ENCODE data around the gene WDR72. TPM values are rescaled to one million over a fixed set of nuclear protein-coding genes. Genes with fewer than 3 reads are reported as not detected.

WDR72 gene
- polyA plus RNA-seq, 1 donor from 2014 or later: 0.05 TPM

DNA sequence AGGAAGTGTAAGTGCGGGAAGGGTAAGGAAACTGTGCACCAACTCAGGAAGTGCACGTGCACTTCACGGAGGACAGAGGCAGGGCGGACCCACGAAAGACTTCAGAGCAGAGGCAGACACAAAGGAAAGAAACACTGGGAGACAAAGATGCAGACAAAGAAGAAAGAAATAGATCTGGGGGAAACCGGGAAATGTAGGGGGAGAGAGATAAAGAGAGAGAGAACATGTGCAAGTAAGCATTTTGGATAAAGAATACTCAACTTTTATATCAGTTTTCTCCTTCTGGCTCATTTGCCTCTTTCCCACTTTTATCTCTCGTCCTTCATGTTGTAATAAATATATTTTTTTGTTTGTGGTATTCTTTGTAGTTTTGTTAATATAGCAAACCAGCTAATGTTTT lies 204.2 kb downstream of the WDR72 start:
- H3K27me3 ChIP-seq (ENCODE audit: insufficient read depth, low read depth, low read length): no peaks in the 10 kb centered on the region
- no peaks in the 10 kb centered on the region for H3K79me2 ChIP-seq (replicated peaks; ENCODE audit: insufficient read depth, low read length)
- no peak overlapping the region for H3K27ac ChIP-seq (ENCODE audit: low read length)
- H3K36me3 ChIP-seq (ENCODE audit: insufficient read depth, low read length): no peaks in the 10 kb centered on the region
- H3K9me2 ChIP-seq (ENCODE audit: insufficient read depth, low read length): no peaks in the 10 kb centered on the region
- no peak for TF ChIP-seq POLR2AphosphoS5 (IDR thresholded peaks at IDR 0.05)
- no peak for TF ChIP-seq SMC3 (conservative IDR thresholded peaks at IDR 0.05; ENCODE audit: poor library complexity)
- peaks cover under 1% of the 10 kb centered on the region for H3F3A ChIP-seq (ENCODE audit: insufficient read depth, low read length, poor library complexity, severe bottlenecking)
- H3K9ac ChIP-seq (ENCODE audit: low read length): no peak overlapping the region
- H4K20me1 ChIP-seq (ENCODE audit: insufficient read depth): no peaks in the 10 kb centered on the region
- H2AFZ ChIP-seq (ENCODE audit: low read depth, low read length): no peak overlapping the region
- no peaks in the 10 kb centered on the region for H3K9me3 ChIP-seq (ENCODE audit: low read length)
- no peak overlapping the region for H3K4me2 ChIP-seq (ENCODE audit: low read length)
- no peak overlapping the region for H3K4me3 ChIP-seq (ENCODE audit: low read length)

DNA sequence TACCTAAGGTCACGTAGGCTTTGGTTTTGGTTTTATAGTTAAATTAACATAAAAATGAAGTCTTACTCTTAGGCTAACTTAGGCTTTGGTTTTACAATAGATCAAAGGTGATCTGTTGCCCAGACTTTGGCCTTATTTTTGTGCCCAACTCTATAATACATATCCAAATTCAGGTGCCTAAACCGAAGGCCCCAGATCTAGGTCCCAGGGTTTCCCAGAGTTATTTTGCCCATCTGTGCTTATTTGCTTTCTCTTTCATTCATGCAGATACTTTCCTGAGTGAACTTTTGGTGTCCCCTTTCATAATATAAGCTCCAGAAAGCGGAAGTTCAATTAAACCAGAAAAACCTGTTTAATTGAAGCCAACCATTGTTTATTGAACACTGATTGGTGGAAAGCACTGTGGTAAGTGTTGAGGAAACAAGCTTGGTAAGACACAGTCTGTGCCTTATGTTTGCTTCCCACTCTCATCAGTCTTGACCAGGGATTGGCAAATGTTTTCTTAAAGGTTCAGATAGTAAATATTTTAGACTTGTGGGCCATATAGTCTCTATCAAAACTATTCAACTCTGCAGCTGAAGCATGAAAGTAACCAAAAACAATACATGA lies 209.7 kb downstream of the WDR72 start:
- Histone ChIP-seq H3K9me3 (ENCODE audit: low read length) (no peaks in the 10 kb centered on the region), H2AFZ (ENCODE audit: low read depth, low read length) (no peak overlapping the region), H3K36me3 (ENCODE audit: insufficient read depth, low read length) (no peaks in the 10 kb centered on the region), H3K27ac (ENCODE audit: low read length) (no peak overlapping the region), H3K4me2 (ENCODE audit: low read length) (no peak overlapping the region), H3K9me2 (ENCODE audit: insufficient read depth, low read length) (no peaks in the 10 kb centered on the region), H4K20me1 (ENCODE audit: insufficient read depth) (no peaks in the 10 kb centered on the region), H3K9ac (ENCODE audit: low read length) (no peak overlapping the region), H3K4me3 (ENCODE audit: low read length) (no peak overlapping the region), H3F3A (ENCODE audit: insufficient read depth, low read length, poor library complexity, severe bottlenecking) (no peaks in the 10 kb centered on the region), H3K27me3 (ENCODE audit: insufficient read depth, low read depth, low read length) (no peaks in the 10 kb centered on the region), H3K79me2 (replicated peaks; ENCODE audit: insufficient read depth, low read length) (no peaks in the 10 kb centered on the region)
- no peak for TF ChIP-seq TAF1 (IDR thresholded peaks at IDR 0.05; ENCODE audit: low read depth)
- no peak for TF ChIP-seq POLR2AphosphoS5 (IDR thresholded peaks at IDR 0.05)
- TF ChIP-seq EZH2 (IDR thresholded peaks at IDR 0.05; ENCODE audit: borderline replicate concordance, insufficient read depth, low read length, poor library complexity, severe bottlenecking): no peak
- TF ChIP-seq, protein P1, sequence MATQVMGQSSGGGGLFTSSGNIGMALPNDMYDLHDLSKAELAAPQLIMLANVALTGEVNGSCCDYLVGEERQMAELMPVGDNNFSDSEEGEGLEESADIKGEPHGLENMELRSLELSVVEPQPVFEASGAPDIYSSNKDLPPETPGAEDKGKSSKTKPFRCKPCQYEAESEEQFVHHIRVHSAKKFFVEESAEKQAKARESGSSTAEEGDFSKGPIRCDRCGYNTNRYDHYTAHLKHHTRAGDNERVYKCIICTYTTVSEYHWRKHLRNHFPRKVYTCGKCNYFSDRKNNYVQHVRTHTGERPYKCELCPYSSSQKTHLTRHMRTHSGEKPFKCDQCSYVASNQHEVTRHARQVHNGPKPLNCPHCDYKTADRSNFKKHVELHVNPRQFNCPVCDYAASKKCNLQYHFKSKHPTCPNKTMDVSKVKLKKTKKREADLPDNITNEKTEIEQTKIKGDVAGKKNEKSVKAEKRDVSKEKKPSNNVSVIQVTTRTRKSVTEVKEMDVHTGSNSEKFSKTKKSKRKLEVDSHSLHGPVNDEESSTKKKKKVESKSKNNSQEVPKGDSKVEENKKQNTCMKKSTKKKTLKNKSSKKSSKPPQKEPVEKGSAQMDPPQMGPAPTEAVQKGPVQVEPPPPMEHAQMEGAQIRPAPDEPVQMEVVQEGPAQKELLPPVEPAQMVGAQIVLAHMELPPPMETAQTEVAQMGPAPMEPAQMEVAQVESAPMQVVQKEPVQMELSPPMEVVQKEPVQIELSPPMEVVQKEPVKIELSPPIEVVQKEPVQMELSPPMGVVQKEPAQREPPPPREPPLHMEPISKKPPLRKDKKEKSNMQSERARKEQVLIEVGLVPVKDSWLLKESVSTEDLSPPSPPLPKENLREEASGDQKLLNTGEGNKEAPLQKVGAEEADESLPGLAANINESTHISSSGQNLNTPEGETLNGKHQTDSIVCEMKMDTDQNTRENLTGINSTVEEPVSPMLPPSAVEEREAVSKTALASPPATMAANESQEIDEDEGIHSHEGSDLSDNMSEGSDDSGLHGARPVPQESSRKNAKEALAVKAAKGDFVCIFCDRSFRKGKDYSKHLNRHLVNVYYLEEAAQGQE (IDR thresholded peaks at IDR 0.05; ENCODE audit: borderline replicate concordance): no peak
- TF ChIP-seq, protein P2, sequence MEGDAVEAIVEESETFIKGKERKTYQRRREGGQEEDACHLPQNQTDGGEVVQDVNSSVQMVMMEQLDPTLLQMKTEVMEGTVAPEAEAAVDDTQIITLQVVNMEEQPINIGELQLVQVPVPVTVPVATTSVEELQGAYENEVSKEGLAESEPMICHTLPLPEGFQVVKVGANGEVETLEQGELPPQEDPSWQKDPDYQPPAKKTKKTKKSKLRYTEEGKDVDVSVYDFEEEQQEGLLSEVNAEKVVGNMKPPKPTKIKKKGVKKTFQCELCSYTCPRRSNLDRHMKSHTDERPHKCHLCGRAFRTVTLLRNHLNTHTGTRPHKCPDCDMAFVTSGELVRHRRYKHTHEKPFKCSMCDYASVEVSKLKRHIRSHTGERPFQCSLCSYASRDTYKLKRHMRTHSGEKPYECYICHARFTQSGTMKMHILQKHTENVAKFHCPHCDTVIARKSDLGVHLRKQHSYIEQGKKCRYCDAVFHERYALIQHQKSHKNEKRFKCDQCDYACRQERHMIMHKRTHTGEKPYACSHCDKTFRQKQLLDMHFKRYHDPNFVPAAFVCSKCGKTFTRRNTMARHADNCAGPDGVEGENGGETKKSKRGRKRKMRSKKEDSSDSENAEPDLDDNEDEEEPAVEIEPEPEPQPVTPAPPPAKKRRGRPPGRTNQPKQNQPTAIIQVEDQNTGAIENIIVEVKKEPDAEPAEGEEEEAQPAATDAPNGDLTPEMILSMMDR (IDR thresholded peaks at IDR 0.05; ENCODE audit: poor library complexity, severe bottlenecking): no peak
- TF ChIP-seq SMC3 (conservative IDR thresholded peaks at IDR 0.05; ENCODE audit: poor library complexity): no peak
- TF ChIP-seq EP300 (conservative IDR thresholded peaks at IDR 0.05; ENCODE audit: poor library complexity, severe bottlenecking): no peak

DNA sequence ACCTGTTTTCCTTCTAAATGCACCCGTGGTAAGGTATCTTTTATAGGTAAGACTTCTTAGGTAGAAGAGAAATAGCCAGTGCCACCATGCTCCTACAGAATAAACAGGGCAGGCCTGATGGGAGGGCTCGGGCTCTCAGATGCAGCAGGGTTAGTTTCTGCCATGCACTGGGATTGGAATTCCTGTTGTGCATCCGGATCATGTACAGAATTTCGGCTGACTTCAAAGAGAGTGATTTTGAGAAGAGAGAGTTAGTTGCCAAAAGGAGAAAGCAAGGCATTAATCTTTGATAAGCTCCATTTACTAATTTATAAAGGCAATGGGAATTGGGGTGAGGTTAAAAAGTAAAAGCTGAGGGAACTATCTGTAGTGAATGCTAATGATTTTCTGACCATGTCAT lies 211.2 kb downstream of the WDR72 start:
- H3K4me3 ChIP-seq (ENCODE audit: low read length): no peak overlapping the region
- H3K9ac ChIP-seq (ENCODE audit: low read length): no peak overlapping the region
- no peaks in the 10 kb centered on the region for H3K9me2 ChIP-seq (ENCODE audit: insufficient read depth, low read length)
- no peak overlapping the region for H2AFZ ChIP-seq (ENCODE audit: low read depth, low read length)
- no peak for TF ChIP-seq TAF1 (IDR thresholded peaks at IDR 0.05; ENCODE audit: low read depth)
- TF ChIP-seq, protein P1 (IDR thresholded peaks at IDR 0.05; ENCODE audit: borderline replicate concordance): no peak
- TF ChIP-seq SMC3 (conservative IDR thresholded peaks at IDR 0.05; ENCODE audit: poor library complexity): no peak
- TF ChIP-seq MXI1 (conservative IDR thresholded peaks at IDR 0.05; ENCODE audit: poor library complexity, severe bottlenecking): no peak
- no peak for TF ChIP-seq EZH2 (IDR thresholded peaks at IDR 0.05; ENCODE audit: borderline replicate concordance, insufficient read depth, low read length, poor library complexity, severe bottlenecking)
- TF ChIP-seq EP300 (conservative IDR thresholded peaks at IDR 0.05; ENCODE audit: poor library complexity, severe bottlenecking): no peak
- no peak for TF ChIP-seq RAD21 (conservative IDR thresholded peaks at IDR 0.05)
- TF ChIP-seq, protein P2 (IDR thresholded peaks at IDR 0.05; ENCODE audit: poor library complexity, severe bottlenecking): no peak
- no peak for TF ChIP-seq POLR2AphosphoS5 (IDR thresholded peaks at IDR 0.05)
- no peak overlapping the region for H3K4me2 ChIP-seq (ENCODE audit: low read length)
- no peaks in the 10 kb centered on the region for H3K27me3 ChIP-seq (ENCODE audit: insufficient read depth, low read depth, low read length)
- no peaks in the 10 kb centered on the region for H3K36me3 ChIP-seq (ENCODE audit: insufficient read depth, low read length)
- no peaks in the 10 kb centered on the region for H4K20me1 ChIP-seq (ENCODE audit: insufficient read depth)
- no peaks in the 10 kb centered on the region for H3K9me3 ChIP-seq (ENCODE audit: low read length)
- no peak overlapping the region for H3K27ac ChIP-seq (ENCODE audit: low read length)
- no peaks in the 10 kb centered on the region for H3F3A ChIP-seq (ENCODE audit: insufficient read depth, low read length, poor library complexity, severe bottlenecking)
- H3K79me2 ChIP-seq (replicated peaks; ENCODE audit: insufficient read depth, low read length): no peaks in the 10 kb centered on the region

All from neural cell (in vitro differentiated cells).